ENCODE data around the gene LILRA6. TPM values are rescaled to one million over a fixed set of nuclear protein-coding genes. Genes with fewer than 3 reads are reported as not detected.
"Not testable (repeated sequence)": the region's sequence is repeated elsewhere in the genome, so short reads cannot be mapped to it uniquely, and the experiment has no call there.

LILRA6 gene
- 0.11 TPM for polyA plus RNA-seq (2013, experiment 1 of 2; ENCODE audit: insufficient read length)
- polyA plus RNA-seq (2013, experiment 2 of 2; ENCODE audit: insufficient read length), result not detected

- DNase-seq, result not testable (repeated sequence)
Measured at GRCh38 chr19:54242646-54243045, at the start of gene LILRA6. TSS of gene LILRA6 (minus strand) at chr19:54242790.

GRCh38 chr19:54289160-54289559, 46.6 kb upstream of the LILRA6 start:
- not testable (repeated sequence) for DNase-seq

- peak; percentile 72 for DNase-seq
Measured at GRCh38 chr19:54287456-54287855, 44.9 kb upstream of the LILRA6 start.

- DNase-seq, result not testable (repeated sequence)
Measured at GRCh38 chr19:54286283-54286682, 43.7 kb upstream of the LILRA6 start.

GRCh38 chr19:54285427-54286056, 43.0 kb upstream of the LILRA6 start:
- not testable (repeated sequence) for DNase-seq

GRCh38 chr19:54282686-54283470, 40.3 kb upstream of the LILRA6 start:
- no peak for DNase-seq

- DNase-seq, result not testable (repeated sequence)
Measured at GRCh38 chr19:54281729-54282075, 39.1 kb upstream of the LILRA6 start.

- DNase-seq, result no peak
Measured at GRCh38 chr19:54281007-54281728, 38.6 kb upstream of the LILRA6 start, which contains the start of gene LILRB2. TSS of gene LILRB2 (minus strand) at chr19:54281110. CDS start at chr19:54280496, 614 bp downstream.

- not testable (repeated sequence) for DNase-seq
Measured at GRCh38 chr19:54280441-54280840, 37.9 kb upstream of the LILRA6 start.

GRCh38 chr19:54280025-54280424, 37.4 kb upstream of the LILRA6 start:
- DNase-seq, result not testable (repeated sequence)

GRCh38 chr19:54279406-54279962, 36.9 kb upstream of the LILRA6 start:
- DNase-seq, result no peak

GRCh38 chr19:54278571-54279195, 36.1 kb upstream of the LILRA6 start:
- not testable (repeated sequence) for DNase-seq

- not testable (repeated sequence) for DNase-seq
Measured at GRCh38 chr19:54278056-54278455, 35.5 kb upstream of the LILRA6 start.

GRCh38 chr19:54277111-54277615, 34.6 kb upstream of the LILRA6 start:
- not testable (repeated sequence) for DNase-seq

GRCh38 chr19:54275951-54276350, 33.4 kb upstream of the LILRA6 start:
- DNase-seq, result no peak

- DNase-seq, result not testable (repeated sequence)
Measured at GRCh38 chr19:54274516-54274915, 31.9 kb upstream of the LILRA6 start.

GRCh38 chr19:54273821-54274220, 31.2 kb upstream of the LILRA6 start:
- no peak for DNase-seq

GRCh38 chr19:54272181-54272580, 29.6 kb upstream of the LILRA6 start:
- not testable (repeated sequence) for DNase-seq

GRCh38 chr19:54271587-54271986, 29.0 kb upstream of the LILRA6 start:
- DNase-seq, result not testable (repeated sequence)

GRCh38 chr19:54271106-54271505, 28.5 kb upstream of the LILRA6 start:
- DNase-seq, result no peak

GRCh38 chr19:54268936-54269335, 26.3 kb upstream of the LILRA6 start:
- DNase-seq, result no peak

GRCh38 chr19:54266133-54266532, 23.5 kb upstream of the LILRA6 start:
- DNase-seq, result peak; percentile 57
